Trophoblast cell (in vitro differentiated cells and primary cell): Measurements from ENCODE around the gene ARHGDIG.
"Not testable (repeated sequence)": the region's sequence is repeated elsewhere in the genome, so short reads cannot be mapped to it uniquely, and the experiment has no call there.

Experiments
- DNase-seq, 2 donors: peaks; one replicate each; pipeline ENCODE4 v3.0.0-alpha.2; 2016
- H2AFZ ChIP-seq: 2 replicates; pipeline ENCODE4 v1.6.1; 2013; ENCODE audit warnings: low read length, moderate library complexity, mild to moderate bottlenecking; ENCODE audit not compliant: insufficient read depth, poor library complexity
- H2AK5ac ChIP-seq: 2 replicates; pipeline ENCODE4 v1.6.1; 2013; ENCODE audit warnings: mild to moderate bottlenecking, low read length
- H2BK120ac ChIP-seq: 2 replicates; pipeline ENCODE4 v1.6.1; 2013; ENCODE audit warnings: low read length, mild to moderate bottlenecking, moderate library complexity; ENCODE audit not compliant: insufficient read depth, poor library complexity
- H2BK12ac ChIP-seq: 2 replicates; pipeline ENCODE4 v1.6.1; 2013; ENCODE audit warnings: mild to moderate bottlenecking, low read length, moderate library complexity
- H2BK5ac ChIP-seq: 2 replicates; pipeline ENCODE4 v1.6.1; 2013; ENCODE audit warnings: low read length, low read depth, moderate library complexity, mild to moderate bottlenecking; ENCODE audit not compliant: poor library complexity
- H3K14ac ChIP-seq: 2 replicates; pipeline ENCODE4 v1.6.1; 2013; ENCODE audit warnings: mild to moderate bottlenecking, low read length
- H3K18ac ChIP-seq: 2 replicates; pipeline ENCODE4 v1.6.1; 2013; ENCODE audit warnings: mild to moderate bottlenecking, low read length
- H3K23ac ChIP-seq: 2 replicates; pipeline ENCODE4 v1.6.1; 2013; ENCODE audit warnings: low read length
- H3K27ac ChIP-seq: 2 replicates; pipeline ENCODE4 v1.5.1; 2013; ENCODE audit warnings: low read depth, mild to moderate bottlenecking, inconsistent platforms, low read length, moderate library complexity
- H3K27me3 ChIP-seq: 2 replicates; pipeline ENCODE4 v1.6.1; 2013; ENCODE audit warnings: inconsistent platforms, mild to moderate bottlenecking, low read length, moderate library complexity; ENCODE audit not compliant: insufficient read depth
- H3K36me3 ChIP-seq, 2 experiments: 1 replicate in 1 of 2; 2 replicates in 1 of 2; pipeline ENCODE4 v1.6.1; 2013; ENCODE audit warnings: low read length in 2 of 2, mild to moderate bottlenecking in 2 of 2, moderate library complexity in 1 of 2; ENCODE audit not compliant: insufficient read depth in 2 of 2, control insufficient read depth in 1 of 2
- H3K4ac ChIP-seq: 2 replicates; pipeline ENCODE4 v1.6.1; 2013; ENCODE audit warnings: low read depth, mild to moderate bottlenecking, low read length, moderate library complexity
- H3K4me1 ChIP-seq, 2 experiments: 1 replicate in 1 of 2; 2 replicates in 1 of 2; pipeline ENCODE4 v1.6.1; 2013; ENCODE audit warnings: low read length in 2 of 2, mild to moderate bottlenecking in 2 of 2, moderate library complexity in 1 of 2; ENCODE audit not compliant: insufficient read depth in 2 of 2, control insufficient read depth in 1 of 2
- H3K4me2 ChIP-seq: 2 replicates; pipeline ENCODE4 v1.6.1; 2013; ENCODE audit warnings: inconsistent platforms, mild to moderate bottlenecking, low read length, moderate library complexity
- H3K4me3 ChIP-seq: 2 replicates; pipeline ENCODE4 v1.5.1; 2013; ENCODE audit warnings: mild to moderate bottlenecking, low read depth, low read length, inconsistent platforms
- H3K79me1 ChIP-seq: one replicate; pipeline ENCODE4 v1.6.1; 2013; ENCODE audit warnings: low read length
- H3K79me2 ChIP-seq: 2 replicates; pipeline ENCODE4 v1.6.1; 2013; ENCODE audit warnings: low read length, mild to moderate bottlenecking; ENCODE audit not compliant: control insufficient read depth, insufficient read depth, poor library complexity
- H3K9ac ChIP-seq: 2 replicates; pipeline ENCODE4 v1.6.1; 2013; ENCODE audit warnings: mild to moderate bottlenecking, low read length
- H3K9me3 ChIP-seq: 2 replicates; pipeline ENCODE4 v1.6.1; 2013; ENCODE audit warnings: low read depth, mild to moderate bottlenecking, control low read depth, inconsistent platforms, low read length; ENCODE audit not compliant: insufficient read depth
- H4K12ac ChIP-seq: 2 replicates; pipeline ENCODE4 v1.6.1; 2013; ENCODE audit warnings: low read depth, mild to moderate bottlenecking, low read length, moderate library complexity
- H4K8ac ChIP-seq: 2 replicates; pipeline ENCODE4 v1.6.1; 2013; ENCODE audit warnings: low read depth, mild to moderate bottlenecking, low read length, moderate library complexity
- H4K91ac ChIP-seq: one replicate; pipeline ENCODE4 v1.6.1; 2013; ENCODE audit warnings: low read depth, mild to moderate bottlenecking, low read length, moderate library complexity
- WGBS: extraction: QIAGEN DNeasy Blood & Tissue Kit; methylation state at CpG from one replicate; pipeline ENCODE4 v1.1.7; 2013; ENCODE audit warnings: missing lambda C conversion rate; ENCODE audit not compliant: insufficient read length, insufficient coverage; ENCODE audit errors: extremely low coverage; 5-methylcytosine and 5-hydroxymethylcytosine counted together

Gene ARHGDIG

DNA sequence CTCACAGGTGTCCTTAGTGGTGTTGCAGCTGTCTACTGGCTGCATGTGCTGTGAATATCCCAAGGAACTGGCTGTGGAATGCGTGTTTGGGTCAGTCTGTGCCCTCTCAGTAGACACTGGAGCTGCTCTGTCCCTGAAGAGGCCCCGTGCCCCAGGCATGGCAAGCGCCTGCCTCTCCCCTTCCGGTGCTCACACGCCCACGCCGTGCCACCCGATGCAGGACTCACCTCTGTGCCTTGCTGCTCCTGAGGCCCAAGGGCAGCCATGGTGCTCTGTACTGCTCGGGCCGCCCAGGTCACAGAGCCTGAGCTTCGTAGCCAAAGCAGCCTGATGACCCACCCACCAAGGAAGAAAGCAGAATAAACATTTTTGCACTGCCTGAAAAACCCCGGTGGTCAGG, 14.7 kb upstream of the ARHGDIG start:
- H2BK5ac ChIP-seq: no peak overlapping the region
- H3K79me1 ChIP-seq: no peaks in the 10 kb centered on the region

DNA sequence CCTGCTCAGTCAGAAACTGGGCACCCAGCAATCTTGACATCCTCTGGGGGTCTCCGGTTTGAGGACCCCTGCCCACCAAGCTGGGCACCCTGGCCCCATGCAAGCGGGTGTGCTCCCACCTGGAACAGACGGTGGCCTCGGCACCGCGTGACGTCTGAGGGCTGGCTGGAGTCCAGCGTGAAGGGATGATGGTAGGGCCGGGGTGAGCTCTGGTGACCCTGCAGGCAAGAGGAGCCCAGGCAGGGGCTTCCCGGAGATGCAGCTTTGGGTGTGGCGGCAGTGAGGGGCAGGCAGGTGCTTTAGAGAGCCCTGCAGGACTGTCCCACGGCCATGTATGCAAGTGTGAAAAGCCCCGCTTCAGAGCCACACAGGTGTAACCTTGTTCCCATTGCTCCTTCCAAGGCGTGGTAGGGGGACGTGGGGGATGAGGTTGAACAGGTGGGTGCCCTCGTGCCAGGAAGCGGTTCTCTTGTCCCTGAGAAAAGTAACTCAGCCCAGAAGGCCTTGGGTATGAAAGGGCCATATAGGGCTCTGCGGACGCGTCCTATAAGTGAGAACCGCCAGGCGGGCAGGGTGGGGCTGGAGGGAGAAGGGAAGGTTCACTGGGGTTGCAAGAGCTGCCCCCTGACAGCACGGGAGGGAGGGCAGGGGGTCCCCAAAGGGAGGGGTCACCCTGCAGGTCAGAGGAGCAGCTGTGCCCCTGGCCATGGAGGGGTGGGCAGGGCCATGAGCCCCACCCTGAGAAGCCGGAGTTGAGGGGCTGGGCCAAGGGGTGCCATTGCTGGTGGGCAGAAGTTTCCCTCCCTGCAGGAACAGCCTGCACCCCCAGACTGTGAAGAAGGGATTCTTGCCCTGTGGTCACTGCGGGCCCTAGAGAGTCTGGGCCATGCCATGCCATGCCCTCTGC, 13.9 kb upstream of the ARHGDIG start:
- no peaks in the 10 kb centered on the region for H3K79me2 ChIP-seq
- no CpG with 5 or more reads among the region's 25 CpGs for WGBS
- H3K23ac ChIP-seq: no peak overlapping the region
- no peak overlapping the region for H4K91ac ChIP-seq
- H3K4ac ChIP-seq: no peak overlapping the region
- no peak overlapping the region for H3K27ac ChIP-seq
- H3K4me1 ChIP-seq: no peaks in the 10 kb centered on the region
- H3K36me3 ChIP-seq: peaks cover 30 to 33% of the 10 kb centered on the region in 2 experiments
- H2BK12ac ChIP-seq: no peak overlapping the region
- H2AFZ ChIP-seq: no peak overlapping the region
- no peaks in the 10 kb centered on the region for H3K27me3 ChIP-seq
- no peak overlapping the region for H3K4me2 ChIP-seq
- no peak overlapping the region for H2BK120ac ChIP-seq
- H3K14ac ChIP-seq: no peak overlapping the region
- no peak for DNase-seq
- H3K9ac ChIP-seq: no peak overlapping the region
- no peaks in the 10 kb centered on the region for H3K79me1 ChIP-seq
- peaks cover 11% of the 10 kb centered on the region for H3K9me3 ChIP-seq
- H4K8ac ChIP-seq: no peak overlapping the region
- H4K12ac ChIP-seq: no peak overlapping the region
- H2BK5ac ChIP-seq: no peak overlapping the region
- no peak overlapping the region for H3K4me3 ChIP-seq
- H3K18ac ChIP-seq: no peak overlapping the region
- H2AK5ac ChIP-seq: no peak overlapping the region

More for the DNA sequence above, 14.7 kb upstream of the ARHGDIG start:
- no peak for DNase-seq
- H4K8ac ChIP-seq: no peak overlapping the region
- H3K27me3 ChIP-seq: no peaks in the 10 kb centered on the region
- H2AFZ ChIP-seq: no peak overlapping the region
- H3K18ac ChIP-seq: no peak overlapping the region
- H3K9ac ChIP-seq: no peak overlapping the region
- no peaks in the 10 kb centered on the region for H3K4me1 ChIP-seq
- H3K79me2 ChIP-seq: no peaks in the 10 kb centered on the region
- H3K27ac ChIP-seq: no peak overlapping the region
- H3K14ac ChIP-seq: no peak overlapping the region
- no peak overlapping the region for H2AK5ac ChIP-seq
- peaks cover 9% of the 10 kb centered on the region for H3K9me3 ChIP-seq
- H4K91ac ChIP-seq: no peak overlapping the region
- H2BK12ac ChIP-seq: no peak overlapping the region
- H4K12ac ChIP-seq: no peak overlapping the region
- H2BK120ac ChIP-seq: no peak overlapping the region
- no peak overlapping the region for H3K4me2 ChIP-seq
- H3K23ac ChIP-seq: no peak overlapping the region
- H3K4me3 ChIP-seq: no peak overlapping the region
- no CpG with 5 or more reads among the region's 12 CpGs for WGBS
- H3K4ac ChIP-seq: no peak overlapping the region
- H3K36me3 ChIP-seq: peaks cover 38 to 40% of the 10 kb centered on the region in 2 experiments

- H3K27me3 ChIP-seq, H3K79me1 ChIP-seq, H3K4me2 ChIP-seq, H2BK12ac ChIP-seq, H3K79me2 ChIP-seq, H3K4ac ChIP-seq, H4K12ac ChIP-seq, H3K27ac ChIP-seq, H4K8ac ChIP-seq, H4K91ac ChIP-seq, H3K18ac ChIP-seq, H2AFZ ChIP-seq, H3K4me1 ChIP-seq, H3K9ac ChIP-seq, H3K23ac ChIP-seq, H2AK5ac ChIP-seq, H3K14ac ChIP-seq, H2BK5ac ChIP-seq, DNase-seq, H2BK120ac ChIP-seq: not testable (repeated sequence)
- Histone ChIP-seq H3K36me3 (peaks cover 21 to 23% of the 10 kb centered on the region in 2 experiments), H3K4me3 (peak overlapping the region; percentile 24), H3K9me3 (peaks cover 11% of the 10 kb centered on the region)
- no CpG with 5 or more reads among the region's 17 CpGs for WGBS
Observed at GRCh38 chr16:267562-267961, 12.8 kb upstream of the ARHGDIG start.

- Histone ChIP-seq H3K4ac (no peak overlapping the region), H2BK5ac (no peak overlapping the region), H2AFZ (no peak overlapping the region), H4K91ac (no peak overlapping the region), H3K18ac (no peak overlapping the region), H3K4me1 (no peaks in the 10 kb centered on the region), H3K27ac (no peak overlapping the region), H3K79me2 (no peaks in the 10 kb centered on the region), H3K23ac (no peak overlapping the region), H3K4me3 (peak overlapping the region; percentile 31), H2AK5ac (no peak overlapping the region), H2BK12ac (no peak overlapping the region), H3K79me1 (no peaks in the 10 kb centered on the region), H3K9me3 (peaks cover 11% of the 10 kb centered on the region), H2BK120ac (no peak overlapping the region), H3K27me3 (no peaks in the 10 kb centered on the region), H3K14ac (no peak overlapping the region), H4K8ac (no peak overlapping the region), H3K36me3 (peaks cover 17 to 19% of the 10 kb centered on the region in 2 experiments), H4K12ac (no peak overlapping the region), H3K9ac (no peak overlapping the region), H3K4me2 (no peak overlapping the region)
- no CpG with 5 or more reads among the region's 40 CpGs for WGBS
- DNase-seq: peak; percentile 17 to 41
Observed at GRCh38 chr16:268141-269053, 12.0 kb upstream of the ARHGDIG start.
